ENCODE results near the gene ADARB1. TPM values are rescaled to one million over a fixed set of nuclear protein-coding genes. Genes with fewer than 3 reads are reported as not detected.

The ADARB1 gene
- total and polyA plus RNA-seq, 2 of the 8 experiments (the other 6 are each of a cell fraction or from before 2014, with no cell fraction given) = 4.7 to 14.9 TPM

- Histone ChIP-seq H3K27ac (ENCODE audit: low read depth, low read length) (0 out of 2 replicates have a peak overlapping the region, but pooled peaks have one; percentile 15), H3K23me2 (ENCODE audit: low read depth, low read length) (peaks cover under 1% of the 10 kb centered on the region; the same call in 1 of the 2 replicates), H2BK120ac (replicated peaks; ENCODE audit: low read depth, low read length) (no peak overlapping the region), H3K4me1 (replicated peaks in 1 of 4; ENCODE audit: control insufficient read depth in 3 of 4, insufficient read depth in 4 of 4, low read length in 3 of 4) (peaks cover 0 to 6% (median 0%) of the 10 kb centered on the region in 4 experiments; a peak in 3 of 7 replicates), H3K56ac (replicated peaks; ENCODE audit: insufficient read length, low read depth, low read length) (no peak overlapping the region), H2BK15ac (ENCODE audit: low read length) (no peak overlapping the region), H3K79me2 (ENCODE audit: control insufficient read depth in 1 of 2, insufficient read depth in 2 of 2, low read length in 2 of 2) (no peaks in the 10 kb centered on the region), H2AFZ (ENCODE audit: low read length) (no peak overlapping the region), H2AK5ac (ENCODE audit: low read depth, low read length) (no peak overlapping the region), H4K20me1 (replicated peaks in 1 of 2; ENCODE audit: control insufficient read depth in 1 of 2, insufficient read depth in 2 of 2, low read length in 2 of 2) (peaks cover 0 to 2% of the 10 kb centered on the region in 2 experiments), H4K91ac (replicated peaks; ENCODE audit: insufficient read length, low read length) (no peak overlapping the region), H3K14ac (ENCODE audit: insufficient read length) (no peak overlapping the region), H4K5ac (ENCODE audit: insufficient read length, low read depth, low read length) (no peak overlapping the region), H3K18ac (ENCODE audit: extremely low read depth, low read length) (no peak overlapping the region), H3K4ac (replicated peaks; ENCODE audit: insufficient read length, low read depth, low read length) (no peak overlapping the region), H3K23ac (ENCODE audit: insufficient read length) (no peak overlapping the region), H4K8ac (ENCODE audit: extremely low read depth, insufficient read depth, low read length) (peak overlapping the region; percentile 82), H3K27me3 (replicated peaks in 1 of 4; ENCODE audit: control insufficient read depth in 3 of 4, extremely low read depth in 1 of 4, insufficient read depth in 3 of 4, low read length in 3 of 4) (no peaks in the 10 kb centered on the region), H3K9ac (replicated peaks in 1 of 4; ENCODE audit: extremely low read depth in 1 of 4, low read depth in 3 of 4, low read length in 3 of 4) (no peak overlapping the region), H3K4me2 (ENCODE audit: insufficient read depth in 1 of 2, low read depth in 2 of 2, low read length in 2 of 2) (no peak overlapping the region), H3K4me3 (ENCODE audit: extremely low read depth in 1 of 4, insufficient read depth in 2 of 4, low read depth in 3 of 4, low read length in 4 of 4) (no peak overlapping the region), H3K9me3 (ENCODE audit: insufficient read depth in 2 of 2, low read depth in 1 of 2, low read length in 1 of 2) (no peaks in the 10 kb centered on the region), H3K79me1 (ENCODE audit: low read depth, low read length) (no peaks in the 10 kb centered on the region), H2BK5ac (ENCODE audit: low read depth, low read length) (no peak overlapping the region), H2BK20ac (ENCODE audit: low read length) (no peak overlapping the region), H3K36me3 (ENCODE audit: control insufficient read depth in 2 of 4, insufficient read depth in 4 of 4, low read length in 3 of 4) (no peaks in the 10 kb centered on the region), H2BK12ac (ENCODE audit: low read depth, low read length) (no peak overlapping the region)
- FAIRE-seq (no peak), DNase-seq (ENCODE audit: low read depth in 1 of 2, low spot score in 2 of 2) (no peak)
- WGBS, 2 experiments (ENCODE audit: extremely low coverage in 1 of 2, insufficient coverage in 1 of 2, insufficient read length in 1 of 2, insufficient replicate concordance in 2 of 2, low coverage in 1 of 2, low lambda C conversion rate in 2 of 2, missing lambda C conversion rate in 1 of 2) = 84% methylated on average over 18 of the region's 18 CpGs; no CpG with 5 or more reads in 1 of the 2 experiments
- CTCF ChIA-PET (ENCODE audit: partially characterized antibody) = interaction anchor here (0.7 to 11.5 kb wide), 6 partner anchors 10 to 33 kb away, joined by 3 to 107 read pairs (median 6); no protein-coding TSS in a partner anchor
- POLR2A ChIA-PET (ENCODE audit: partially characterized antibody) = no interaction called here
Observed at GRCh38 chr21:45161038-45161945, 86.9 kb downstream of the ADARB1 start.

Data from H1 (cell line).